ENCODE data around the gene KLK8. TPM values are rescaled to one million over a fixed set of nuclear protein-coding genes. Genes with fewer than 3 reads are reported as not detected.

The KLK8 gene
- total and polyA plus RNA-seq, 4 donors: not detected

- no peak overlapping the region for H3K27ac ChIP-seq (ENCODE audit: low read depth in 1 of 2, low read length in 2 of 2)
- DNase-seq (ENCODE audit: low spot score): no peak
- no peak overlapping the region for H3K9ac ChIP-seq (ENCODE audit: low read depth in 1 of 2, low read length in 2 of 2)
- no peaks in the 10 kb centered on the region for H3K4me1 ChIP-seq (ENCODE audit: control insufficient read depth in 4 of 4, insufficient read depth in 4 of 4, low read length in 3 of 4)
- TF ChIP-seq MAX (IDR thresholded peaks at IDR 0.05): no peak
- no peak for TF ChIP-seq EGR1 (IDR thresholded peaks at IDR 0.05; ENCODE audit: low read depth in 2 of 2)
- no peak for TF ChIP-seq HNF4A (conservative IDR thresholded peaks at IDR 0.05)
- no peak for TF ChIP-seq NR2F2 (IDR thresholded peaks at IDR 0.05)
- TF ChIP-seq FOXA2 (IDR thresholded peaks at IDR 0.05): no peak
- no peak for TF ChIP-seq ATF3 (IDR thresholded peaks at IDR 0.05)
- TF ChIP-seq RXRA (IDR thresholded peaks at IDR 0.05): no peak
- no peak for TF ChIP-seq TAF1 (conservative IDR thresholded peaks at IDR 0.05)
- no peak for TF ChIP-seq GABPA (IDR thresholded peaks at IDR 0.05 in 1 of 2, conservative IDR thresholded peaks at IDR 0.05 in 1 of 2)
- TF ChIP-seq FOXA1 (IDR thresholded peaks at IDR 0.05): no peak
- no peak for TF ChIP-seq YY1 (IDR thresholded peaks at IDR 0.05)
- TF ChIP-seq ZBTB33 (IDR thresholded peaks at IDR 0.05): no peak
- TF ChIP-seq RAD21 (IDR thresholded peaks at IDR 0.05): no peak
- no peak for TF ChIP-seq HNF4G (IDR thresholded peaks at IDR 0.05)
- no peak for TF ChIP-seq CTCF (IDR thresholded peaks at IDR 0.05; ENCODE audit: low read depth, low read length, missing input control)
- no peak for TF ChIP-seq JUND (IDR thresholded peaks at IDR 0.05)
- WGBS: 65% methylated on average over 4 of the region's 4 CpGs
- no peaks in the 10 kb centered on the region for H3K36me3 ChIP-seq (ENCODE audit: control insufficient read depth in 4 of 4, insufficient read depth in 3 of 4, low read depth in 1 of 4, low read length in 3 of 4)
- H3K4me3 ChIP-seq (ENCODE audit: low read depth in 1 of 3, low read length in 3 of 3): no peak overlapping the region
- peaks cover 0 to 4% (median 1%) of the 10 kb centered on the region in 4 donors for H3K27me3 ChIP-seq (ENCODE audit: control insufficient read depth in 4 of 4, insufficient read depth in 4 of 4, low read length in 3 of 4)
- H3K9me3 ChIP-seq (ENCODE audit: control insufficient read depth in 4 of 4, low read length in 3 of 4): no peaks in the 10 kb centered on the region
Observed at GRCh38 chr19:50947123-50947522, 54.3 kb downstream of the KLK8 start.

Other genes with a start within 250 kb of the KLK8 start
- gene GPR32, start 231.1 kb downstream of the KLK8 start, total RNA-seq: not detected
- gene GPR32, start 231.1 kb downstream of the KLK8 start, polyA plus RNA-seq: not detected
- gene ACP4, start 211.2 kb downstream of the KLK8 start, total RNA-seq: not detected
- gene ACP4, start 211.2 kb downstream of the KLK8 start, polyA plus RNA-seq: under 1 TPM; 0.06 to 0.19 TPM
- not detected for gene KLK1, start 177.8 kb downstream of the KLK8 start, total RNA-seq
- gene KLK1, start 177.8 kb downstream of the KLK8 start, polyA plus RNA-seq: not detected
- gene KLK15, start 168.0 kb downstream of the KLK8 start, total RNA-seq: not detected
- not detected for gene KLK15, start 168.0 kb downstream of the KLK8 start, polyA plus RNA-seq
- gene KLK3, start 146.7 kb downstream of the KLK8 start, total RNA-seq: not detected
- not detected for gene KLK3, start 146.7 kb downstream of the KLK8 start, polyA plus RNA-seq
- not detected for gene KLK2, start 128.2 kb downstream of the KLK8 start, total RNA-seq
- not detected for gene KLK2, start 128.2 kb downstream of the KLK8 start, polyA plus RNA-seq
- gene KLK4, start 90.2 kb downstream of the KLK8 start, total RNA-seq: not detected
- gene KLK4, start 90.2 kb downstream of the KLK8 start, polyA plus RNA-seq: not detected
- gene KLK5, start 48.6 kb downstream of the KLK8 start, total RNA-seq: not detected
- not detected for gene KLK5, start 48.6 kb downstream of the KLK8 start, polyA plus RNA-seq
- gene KLK6, start 32.0 kb downstream of the KLK8 start, total RNA-seq: not detected
- not detected for gene KLK6, start 32.0 kb downstream of the KLK8 start, polyA plus RNA-seq
- not detected for gene KLK7, start 17.7 kb downstream of the KLK8 start, total RNA-seq
- not detected for gene KLK7, start 17.7 kb downstream of the KLK8 start, polyA plus RNA-seq
- gene KLK10, start 18.1 kb upstream of the KLK8 start, total RNA-seq: not detected
- under 1 TPM in 1 of 2 donors, not detected in 1; 0.06 TPM for gene KLK10, start 18.1 kb upstream of the KLK8 start, polyA plus RNA-seq
- gene KLK11, start 25.0 kb upstream of the KLK8 start, total RNA-seq: under 1 TPM in 1 of 2 donors, not detected in 1; 0.25 TPM
- gene KLK11, start 25.0 kb upstream of the KLK8 start, polyA plus RNA-seq: under 1 TPM in 1 of 2 donors, not detected in 1; 0.07 TPM
- gene KLK12, start 33.4 kb upstream of the KLK8 start, total RNA-seq: not detected
- gene KLK12, start 33.4 kb upstream of the KLK8 start, polyA plus RNA-seq: not detected
- gene KLK13, start 63.5 kb upstream of the KLK8 start, total RNA-seq: not detected
- gene KLK13, start 63.5 kb upstream of the KLK8 start, polyA plus RNA-seq: not detected
- not detected for gene KLK14, start 81.3 kb upstream of the KLK8 start, total RNA-seq
- under 1 TPM in 1 of 2 donors, not detected in 1; 0.06 TPM for gene KLK14, start 81.3 kb upstream of the KLK8 start, polyA plus RNA-seq
- 1 to 10 TPM; 3.4 to 3.7 TPM for gene CTU1, start 106.8 kb upstream of the KLK8 start, total RNA-seq
- 1 to 10 TPM in 1 of 2 donors, under 1 TPM in 1; 0.19 to 1.6 TPM for gene CTU1, start 106.8 kb upstream of the KLK8 start, polyA plus RNA-seq
- gene SIGLEC9, start 123.3 kb upstream of the KLK8 start, total RNA-seq: 1 to 10 TPM; 4.8 to 5.4 TPM
- 1 to 10 TPM; 3.0 to 4.1 TPM for gene SIGLEC9, start 123.3 kb upstream of the KLK8 start, polyA plus RNA-seq
- gene SIGLEC7, start 140.7 kb upstream of the KLK8 start, total RNA-seq: 1 to 10 TPM; 3.2 to 4.7 TPM
- gene SIGLEC7, start 140.7 kb upstream of the KLK8 start, polyA plus RNA-seq: 1 to 10 TPM; 2.7 to 4.8 TPM
- 1 to 10 TPM; 2.8 to 4.8 TPM for gene CD33, start 223.5 kb upstream of the KLK8 start, total RNA-seq
- gene CD33, start 223.5 kb upstream of the KLK8 start, polyA plus RNA-seq: 1 to 10 TPM; 1.3 to 5.1 TPM
- gene SIGLECL1, start 249.5 kb upstream of the KLK8 start, total RNA-seq: under 1 TPM in 1 of 2 donors, not detected in 1; 0.05 TPM
- gene SIGLECL1, start 249.5 kb upstream of the KLK8 start, polyA plus RNA-seq: not detected

Data from liver (tissue), 9 donors.